Dermis microvascular lymphatic vessel endothelial cell (primary cell): ENCODE results near the gene SARS1. TPM values are rescaled to one million over a fixed set of nuclear protein-coding genes. Genes with fewer than 3 reads are reported as not detected.

Experiments
- DNase-seq, 2 donors: peaks; one replicate each; pipeline versions ENCODE4 v3.0.0 to v3.0.0-alpha.2; 2010; ENCODE audit warnings: low read depth in 2 of 2
- total RNA-seq: library from RNA; depleted of rRNA; stranded (reverse); fragments of >200 nt; gene quantifications from 2 replicates; pipeline ENCODE4 v1.2.1, GENCODE V29; 2014

SARS1 gene
- total RNA-seq, 1 donor from 2014 or later = 136 TPM

DNA sequence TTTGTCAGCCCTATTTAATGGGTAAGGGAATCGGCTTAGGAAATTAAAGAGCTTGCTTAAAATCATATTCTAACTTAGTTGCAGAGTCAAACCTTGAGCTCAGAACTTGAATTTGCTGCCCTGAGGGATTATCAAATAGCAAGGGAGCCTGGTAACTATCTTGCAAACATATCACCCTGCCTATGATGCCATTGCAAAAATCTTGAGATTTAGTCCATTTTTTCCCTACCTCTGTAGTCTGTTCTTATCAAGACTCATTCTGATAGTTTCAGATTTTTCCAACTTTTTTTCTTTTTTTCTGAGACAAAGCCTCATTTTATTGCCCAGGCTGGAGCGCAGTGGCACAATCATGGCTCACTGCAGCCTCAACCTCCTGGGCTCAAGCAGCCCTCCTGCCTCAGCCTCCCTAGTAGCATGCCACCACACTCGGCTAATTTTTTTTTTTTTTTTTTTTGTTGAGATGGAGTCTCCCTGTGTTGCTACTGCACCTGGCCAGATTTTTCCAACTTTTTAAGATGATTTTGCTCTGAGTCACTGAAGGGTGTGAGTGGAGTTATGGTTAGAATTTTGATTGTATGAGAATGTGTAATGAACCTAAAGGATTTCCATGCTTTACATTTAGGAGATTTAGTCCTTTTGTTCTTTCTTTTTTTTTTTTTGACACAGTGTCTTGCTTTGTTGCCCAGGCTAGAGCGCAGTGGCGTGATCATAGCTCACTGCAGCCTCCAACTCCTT is 12.2 kb downstream of the SARS1 start:
- no peak for DNase-seq

DNA sequence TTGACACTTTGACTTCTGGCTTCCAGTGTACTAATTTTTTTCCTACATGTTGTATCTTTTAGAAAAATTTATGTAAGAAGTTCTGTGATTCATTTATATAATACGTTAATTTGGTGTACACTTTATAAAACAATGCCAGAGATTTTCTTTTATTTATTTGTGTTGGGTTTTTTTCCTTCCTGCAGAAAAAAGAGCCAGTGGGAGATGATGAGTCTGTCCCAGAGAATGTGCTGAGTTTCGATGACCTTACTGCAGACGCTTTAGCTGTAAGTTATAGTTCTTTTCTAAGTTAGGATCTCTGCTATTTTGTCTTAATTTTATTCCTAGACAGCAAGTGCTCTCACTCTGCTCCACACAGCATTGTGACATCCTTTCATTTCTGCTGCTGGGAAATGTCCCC is 14.4 kb downstream of the SARS1 start:
- DNase-seq = no peak

DNA sequence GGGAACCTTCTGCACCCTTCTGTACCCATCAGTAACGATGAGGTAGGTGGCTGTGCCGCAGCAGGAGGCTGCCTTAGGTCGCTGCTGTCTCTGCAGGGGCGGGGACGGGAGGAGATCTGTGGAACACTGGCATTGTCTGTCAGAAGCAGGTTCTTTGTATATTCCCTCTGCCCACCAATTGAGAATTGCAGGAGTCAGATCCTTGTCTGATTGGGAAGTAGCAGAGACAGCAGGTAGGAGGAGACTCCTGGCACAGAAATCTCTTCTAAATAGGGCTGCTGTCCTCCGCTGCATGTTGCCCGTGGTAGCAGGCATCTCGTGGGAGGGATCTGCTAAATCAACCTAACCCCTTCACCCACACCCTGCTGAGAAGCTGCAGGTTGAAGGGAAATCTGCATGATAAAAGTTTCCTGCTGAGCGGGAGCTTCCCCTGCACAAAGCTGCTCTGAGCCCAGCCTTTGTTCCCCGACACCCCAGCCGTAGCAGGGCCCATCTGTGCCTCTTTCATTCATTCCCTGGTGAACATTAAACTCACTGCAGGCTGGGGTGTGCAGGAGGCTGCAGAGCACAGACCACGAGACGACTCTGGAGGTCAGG is 15.9 kb downstream of the SARS1 start:
- no peak for DNase-seq

DNA sequence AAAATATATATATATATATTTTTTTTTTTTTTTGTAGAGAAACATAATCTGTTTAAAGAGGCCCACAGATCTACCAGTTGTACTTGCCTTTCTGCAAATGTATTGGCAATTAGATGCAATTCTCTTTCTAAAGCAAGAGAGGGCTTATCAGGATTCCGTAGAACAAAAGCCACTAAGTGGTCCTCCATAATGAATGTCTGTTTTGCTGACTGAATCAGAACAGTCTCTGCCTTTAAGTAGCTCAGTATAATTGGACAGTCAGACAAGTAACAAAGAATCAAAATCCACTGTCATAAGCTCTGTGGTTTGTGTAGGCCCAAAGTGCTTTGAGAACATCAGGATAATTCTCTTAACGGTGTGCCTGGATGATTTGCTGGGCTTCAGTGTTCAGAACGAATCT is 17.3 kb downstream of the SARS1 start:
- no peak for DNase-seq

DNA sequence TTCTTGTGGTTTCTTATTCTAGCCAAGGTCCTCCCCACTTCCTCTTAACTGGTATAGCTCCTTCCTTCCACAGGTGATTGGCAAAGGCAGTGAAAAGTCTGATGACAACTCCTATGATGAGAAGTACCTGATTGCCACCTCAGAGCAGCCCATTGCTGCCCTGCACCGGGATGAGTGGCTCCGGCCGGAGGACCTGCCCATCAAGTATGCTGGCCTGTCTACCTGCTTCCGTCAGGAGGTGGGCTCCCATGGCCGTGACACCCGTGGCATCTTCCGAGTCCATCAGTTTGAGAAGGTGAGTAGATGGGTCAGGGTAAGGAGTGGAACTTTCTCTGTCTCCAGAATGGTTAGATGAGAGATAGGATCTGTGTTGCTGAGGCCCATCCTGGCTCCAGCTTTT is 21.4 kb downstream of the SARS1 start:
- DNase-seq = no peak

DNA sequence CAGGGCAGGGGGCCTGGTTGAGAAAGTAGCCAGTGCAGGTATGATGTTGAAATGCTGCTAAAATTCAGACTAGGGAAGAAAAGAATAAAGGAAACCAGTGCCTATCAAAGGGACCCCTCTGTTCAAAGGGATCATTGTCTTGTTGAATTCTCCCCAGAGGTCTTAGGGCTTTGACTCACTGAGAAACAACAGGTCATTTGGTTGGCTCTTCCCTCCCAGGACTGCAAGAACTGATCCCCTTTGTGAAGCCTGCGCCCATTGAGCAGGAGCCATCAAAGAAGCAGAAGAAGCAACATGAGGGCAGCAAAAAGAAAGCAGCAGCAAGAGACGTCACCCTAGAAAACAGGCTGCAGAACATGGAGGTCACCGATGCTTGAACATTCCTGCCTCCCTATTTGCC is 23.8 kb downstream of the SARS1 start:
- DNase-seq = no peak

DNA sequence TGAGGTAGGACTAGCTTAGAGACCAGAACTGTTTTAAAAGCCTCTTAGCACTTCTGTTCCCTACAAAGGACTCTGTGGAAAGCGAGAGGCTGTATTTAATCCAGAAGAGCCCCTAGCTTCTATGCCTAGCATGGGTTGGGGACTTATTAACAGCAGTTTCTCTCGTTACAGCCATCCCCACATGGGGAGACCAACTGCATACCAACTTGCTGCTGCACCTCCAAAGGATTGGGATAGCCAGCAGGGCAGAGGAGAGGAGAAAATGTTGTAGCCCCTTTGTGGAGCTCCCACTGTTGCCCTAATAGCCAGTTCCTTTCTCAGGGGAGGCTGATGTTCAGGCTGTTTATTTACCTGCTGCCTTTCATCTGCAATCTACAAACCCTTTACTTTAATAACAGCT is 24.7 kb downstream of the SARS1 start:
- DNase-seq = no peak

DNA sequence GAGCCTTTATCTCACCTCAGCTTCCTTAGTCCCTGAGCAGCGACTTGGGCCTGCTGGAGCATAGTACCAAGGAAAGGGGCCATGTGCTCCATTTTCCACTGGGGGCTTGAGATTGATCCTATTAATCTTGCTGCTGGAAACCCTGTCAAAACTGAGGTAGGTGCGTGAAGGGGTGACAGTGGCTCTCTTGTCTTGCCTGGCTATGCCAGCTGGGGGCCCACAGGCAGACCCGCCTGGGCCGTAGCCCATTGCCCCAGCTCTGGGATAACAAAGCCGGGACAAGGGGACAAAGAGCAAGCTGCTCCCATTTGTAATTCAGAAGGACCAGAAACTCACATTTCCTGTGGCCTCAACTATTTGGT is 25.3 kb downstream of the SARS1 start:
- no peak for DNase-seq

DNA sequence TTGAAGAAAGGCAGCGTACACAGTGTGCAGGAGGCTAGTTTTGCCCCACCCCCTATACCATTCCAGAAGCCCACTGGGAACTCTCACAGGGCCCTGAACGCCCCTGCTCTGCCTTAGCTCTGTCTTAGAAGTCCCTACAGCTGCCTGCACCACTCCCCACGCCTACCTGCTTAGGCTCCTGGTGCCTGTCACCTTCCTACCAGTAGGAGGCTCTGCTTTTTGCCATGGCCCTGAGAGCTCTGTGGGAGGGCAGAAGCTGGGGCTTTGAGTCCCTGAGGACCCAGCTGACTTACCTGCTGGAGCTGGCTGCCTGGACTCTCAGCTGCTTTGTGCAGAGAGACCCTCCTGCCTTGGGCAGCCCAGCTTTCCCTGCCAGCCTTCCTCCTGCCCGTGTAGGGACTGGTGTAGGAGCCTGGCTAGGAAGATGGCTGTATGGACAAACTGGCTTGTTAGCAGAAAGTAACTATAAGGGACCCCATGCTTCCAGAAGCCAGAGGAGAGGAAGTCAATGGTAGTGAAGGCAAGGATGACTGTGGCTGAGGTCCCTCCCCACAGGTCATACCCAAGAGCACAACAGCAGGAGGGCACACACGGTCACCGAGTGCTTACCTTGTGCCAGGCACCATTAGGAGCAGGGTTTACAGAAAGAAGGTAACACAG is 25.8 kb downstream of the SARS1 start:
- DNase-seq = peak in 1 of 2 donors; percentile 42

DNA sequence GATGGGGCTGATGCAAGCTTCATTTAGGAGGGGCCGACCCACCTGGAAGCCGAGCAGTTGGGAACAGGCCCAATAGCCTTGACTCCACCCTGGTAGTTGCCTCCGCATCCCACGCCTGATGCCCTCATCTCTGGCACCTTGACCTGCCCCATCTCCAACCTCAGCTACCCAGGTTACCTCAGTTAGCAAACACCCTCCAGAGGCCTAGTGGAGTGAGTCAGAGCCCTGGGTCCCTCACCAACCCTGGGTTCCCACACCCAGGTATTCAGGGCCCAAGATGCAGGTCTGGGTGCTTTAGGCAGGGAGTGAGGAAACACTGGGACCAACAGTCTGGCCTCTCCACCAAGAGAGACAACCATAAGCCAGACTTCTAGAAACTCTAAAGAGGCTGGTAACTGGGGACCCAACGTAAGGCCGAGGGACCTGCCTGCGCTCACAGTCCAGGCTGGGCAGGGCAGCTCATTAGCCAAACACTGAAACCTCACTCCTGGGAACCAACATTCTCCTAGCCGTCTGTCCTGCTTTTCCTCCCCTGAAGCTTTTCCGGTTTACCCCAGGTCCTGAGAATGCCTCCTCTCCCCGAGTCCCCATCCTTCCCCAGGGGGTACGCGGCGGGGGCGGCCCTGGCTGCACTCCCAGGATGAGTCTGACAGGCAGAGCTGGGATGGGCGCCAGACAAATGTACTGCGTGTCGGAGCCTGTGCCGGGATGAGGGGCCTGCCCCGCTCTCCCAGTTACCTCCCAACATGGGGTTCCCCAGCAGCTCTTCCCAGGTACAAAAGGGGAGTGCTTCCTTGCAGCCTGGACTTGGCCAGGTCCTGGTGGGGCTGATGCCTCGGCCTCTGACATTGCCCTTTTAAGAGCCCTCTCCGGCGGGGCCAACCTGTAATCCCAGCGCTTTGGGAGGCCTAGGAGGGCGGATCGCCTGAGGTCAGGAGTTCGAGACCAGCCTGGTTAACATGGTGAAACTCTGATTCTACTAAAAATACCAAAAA is 26.7 kb downstream of the SARS1 start:
- peak in 1 of 2 donors; percentile 26 for DNase-seq

DNA sequence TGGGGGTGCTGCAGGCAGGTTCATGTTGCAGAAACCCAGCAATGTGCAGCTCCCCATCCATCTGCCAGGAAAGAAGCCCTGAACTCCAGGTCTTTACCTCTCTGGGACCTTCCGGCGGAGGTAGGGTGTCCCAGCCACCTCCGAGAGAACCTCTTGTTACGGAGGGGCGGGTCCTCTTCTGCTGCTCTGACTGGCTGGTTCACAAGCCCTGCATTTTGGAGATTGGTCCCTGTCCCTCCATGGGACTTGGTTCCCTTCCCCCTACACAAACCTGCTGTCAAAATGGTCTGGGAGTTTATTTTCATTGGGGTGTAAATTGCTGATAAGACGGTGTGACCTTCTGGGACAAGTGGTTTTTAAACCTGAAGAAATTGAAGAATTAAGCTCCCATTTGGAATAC is 27.6 kb downstream of the SARS1 start:
- DNase-seq = no peak

DNA sequence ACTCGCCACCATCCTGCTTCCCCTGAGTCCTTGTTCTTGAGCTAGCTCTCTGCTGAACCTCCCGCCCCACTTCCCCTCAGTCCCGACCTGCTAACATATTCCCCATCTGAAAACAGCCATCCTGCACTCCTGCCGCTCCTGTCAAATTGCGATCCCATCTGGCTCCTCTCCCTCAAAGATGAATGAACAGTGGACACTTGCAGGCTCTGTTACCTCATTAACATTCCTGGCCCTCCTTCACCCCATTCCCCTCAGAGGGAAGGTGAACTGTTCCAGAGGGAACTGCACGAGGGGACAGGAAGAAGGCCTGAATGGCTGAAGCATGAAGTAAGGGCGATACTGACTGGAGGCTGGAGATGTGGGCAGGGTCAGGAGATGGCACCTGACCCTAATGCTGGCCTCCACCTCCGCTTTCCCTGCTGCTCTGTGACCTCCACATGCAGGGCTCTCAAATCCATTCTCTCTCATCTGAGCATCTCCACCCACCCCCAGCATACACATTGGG is 28.2 kb downstream of the SARS1 start:
- DNase-seq = no peak

DNA sequence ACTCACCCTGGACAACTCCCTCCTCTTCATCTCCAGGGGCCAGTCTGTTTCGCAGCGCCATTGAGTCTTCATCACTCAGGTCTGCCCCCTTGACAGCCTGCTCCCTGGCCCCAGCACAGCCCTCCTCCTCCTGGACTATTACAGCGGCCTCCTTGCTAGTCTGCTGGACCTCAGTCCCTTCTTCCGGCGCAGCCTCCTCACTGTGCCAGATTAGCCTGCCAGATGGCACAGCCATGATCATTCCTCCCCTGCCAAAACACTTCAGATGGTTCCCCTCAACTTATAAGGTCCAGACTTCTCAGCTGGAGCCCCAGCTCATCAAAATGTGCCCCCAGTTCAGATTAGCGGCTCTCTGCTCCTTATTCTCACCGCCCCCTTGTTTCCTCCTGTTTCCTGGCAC is 28.7 kb downstream of the SARS1 start:
- DNase-seq = no peak

DNA sequence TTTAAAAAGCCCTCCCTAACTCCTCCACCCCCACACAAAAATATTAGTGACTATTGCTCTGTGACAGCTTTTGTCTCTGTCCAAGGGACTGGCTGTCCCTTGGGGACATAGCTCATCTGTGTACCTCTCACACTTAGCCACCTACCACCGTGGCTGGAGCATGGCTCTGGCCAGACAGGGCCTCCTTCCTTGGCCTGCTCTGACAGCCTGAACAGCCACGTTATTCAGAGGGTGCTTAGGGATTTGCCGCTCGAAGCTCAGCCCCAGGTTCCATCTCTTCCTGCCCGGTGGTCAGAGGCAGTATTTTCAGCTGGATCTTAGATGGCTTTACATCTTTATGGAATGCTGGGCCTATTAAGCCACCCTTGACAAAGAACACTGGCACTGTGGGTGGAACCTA is 29.5 kb downstream of the SARS1 start:
- no peak for DNase-seq

DNA sequence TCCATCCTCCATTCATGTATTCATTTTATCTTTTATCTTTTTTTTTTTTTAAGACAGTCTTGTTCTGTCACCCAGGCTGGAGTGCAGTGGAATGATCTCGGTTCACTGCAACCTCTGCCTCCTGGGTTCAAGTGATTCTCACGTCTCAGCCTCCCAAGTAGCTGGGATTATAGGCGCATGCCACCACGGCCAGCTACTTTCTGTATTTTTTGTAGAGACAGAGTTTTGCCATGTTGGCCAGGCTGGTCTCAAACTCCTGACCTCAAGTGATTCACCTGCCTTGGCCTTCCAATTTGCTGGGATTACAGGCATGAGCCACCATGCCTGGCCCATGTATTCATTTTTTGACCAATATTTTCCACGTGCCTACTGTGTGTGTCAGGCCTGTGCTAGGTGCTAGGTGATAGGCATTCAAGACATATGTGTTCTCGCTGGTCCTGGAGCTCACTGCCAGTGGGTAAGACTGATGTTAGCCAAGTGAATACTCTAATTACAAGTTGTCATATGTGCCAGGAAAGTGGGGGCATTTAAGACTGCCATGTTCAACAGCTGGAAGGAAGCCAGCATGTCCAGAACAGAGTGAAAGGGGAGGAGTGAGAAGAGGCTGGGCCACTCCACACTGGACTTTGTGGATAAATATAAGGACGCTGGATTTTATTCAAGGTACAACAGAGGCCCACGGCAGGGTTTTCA is 30.3 kb downstream of the SARS1 start:
- no peak for DNase-seq

DNA sequence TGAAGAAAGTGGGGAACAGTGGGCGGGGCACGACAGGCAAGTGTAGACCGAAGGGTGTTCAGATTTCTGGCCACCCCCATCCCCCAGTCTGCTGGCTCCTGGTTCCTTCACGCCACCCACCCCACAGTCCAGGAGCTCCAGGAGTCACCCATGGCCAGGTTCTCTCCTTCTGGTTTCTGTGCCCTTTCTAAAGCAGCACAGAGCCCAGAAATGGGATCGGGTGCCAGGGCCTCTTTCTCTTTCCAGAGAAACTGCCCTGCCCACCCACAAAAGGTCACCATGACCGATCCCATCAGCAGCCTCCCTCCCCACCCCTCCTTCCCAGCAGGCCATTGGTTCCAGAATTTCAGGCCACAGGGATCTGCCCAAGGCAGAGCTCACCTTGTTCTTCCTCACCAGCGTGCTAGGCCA is 32.4 kb downstream of the SARS1 start:
- DNase-seq = no peak

DNA sequence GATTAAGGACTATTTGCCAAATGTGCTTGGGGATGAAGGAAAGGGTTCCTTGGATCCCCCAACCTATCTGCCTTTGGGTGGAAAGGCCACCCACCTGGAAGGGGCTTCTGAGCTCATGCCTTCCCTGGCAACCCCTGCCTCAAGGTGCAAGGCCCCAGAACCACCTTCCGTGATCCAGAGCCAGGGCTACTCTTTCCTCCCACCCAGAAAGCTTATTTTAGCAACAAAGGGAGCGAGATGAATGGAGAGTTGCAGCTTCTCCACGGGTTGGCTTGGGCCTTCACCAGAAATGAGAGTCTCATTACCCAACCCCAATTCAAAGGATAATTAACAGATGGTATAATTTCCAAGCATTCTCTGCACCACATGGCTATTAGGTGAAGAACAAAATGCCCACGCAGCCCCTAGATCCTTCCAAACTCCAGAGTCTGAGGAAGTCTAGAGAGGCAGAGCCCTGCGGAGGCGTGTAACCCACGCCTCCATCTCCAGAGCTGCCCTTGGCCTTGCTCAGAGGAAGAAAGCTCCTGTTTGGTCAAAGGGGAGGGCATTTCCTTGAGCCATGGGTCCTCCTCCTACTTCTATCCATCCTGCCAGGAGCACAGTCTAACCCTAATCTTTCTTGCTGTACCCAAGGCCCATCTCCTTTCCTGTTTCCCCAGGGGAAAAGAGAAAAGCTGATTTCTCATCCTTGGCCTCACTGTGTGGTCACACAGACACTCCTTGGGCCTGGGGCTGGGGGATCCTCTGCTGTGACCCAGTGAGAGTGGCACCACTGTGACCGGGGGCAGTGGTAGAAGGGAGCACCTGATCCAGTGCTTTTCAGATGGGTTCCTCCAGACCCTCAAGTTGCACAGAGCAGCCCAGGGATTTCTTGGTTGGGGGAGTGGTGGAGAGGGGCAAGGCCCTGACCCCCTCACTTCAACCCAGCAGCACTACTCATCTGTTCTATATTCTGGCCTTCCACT is 34.0 kb downstream of the SARS1 start:
- no peak for DNase-seq

DNA sequence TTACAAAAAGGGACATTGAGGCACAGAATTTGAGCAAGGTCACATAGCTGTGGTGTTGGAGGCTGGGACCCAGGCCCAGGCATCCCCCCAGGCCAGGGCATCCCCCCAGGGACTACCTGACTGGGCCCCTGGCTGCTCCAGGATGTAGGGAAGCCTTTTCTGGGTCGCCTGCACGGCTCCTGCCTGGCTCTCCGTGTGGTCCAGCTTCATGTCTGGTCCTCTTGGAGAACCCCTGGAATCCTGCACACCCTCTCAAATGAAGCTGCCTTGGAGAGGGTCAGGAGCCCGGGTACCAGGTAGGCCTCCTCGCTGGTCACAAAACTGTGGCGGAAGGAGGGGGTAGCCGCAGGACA is 34.7 kb downstream of the SARS1 start:
- no peak for DNase-seq

DNA sequence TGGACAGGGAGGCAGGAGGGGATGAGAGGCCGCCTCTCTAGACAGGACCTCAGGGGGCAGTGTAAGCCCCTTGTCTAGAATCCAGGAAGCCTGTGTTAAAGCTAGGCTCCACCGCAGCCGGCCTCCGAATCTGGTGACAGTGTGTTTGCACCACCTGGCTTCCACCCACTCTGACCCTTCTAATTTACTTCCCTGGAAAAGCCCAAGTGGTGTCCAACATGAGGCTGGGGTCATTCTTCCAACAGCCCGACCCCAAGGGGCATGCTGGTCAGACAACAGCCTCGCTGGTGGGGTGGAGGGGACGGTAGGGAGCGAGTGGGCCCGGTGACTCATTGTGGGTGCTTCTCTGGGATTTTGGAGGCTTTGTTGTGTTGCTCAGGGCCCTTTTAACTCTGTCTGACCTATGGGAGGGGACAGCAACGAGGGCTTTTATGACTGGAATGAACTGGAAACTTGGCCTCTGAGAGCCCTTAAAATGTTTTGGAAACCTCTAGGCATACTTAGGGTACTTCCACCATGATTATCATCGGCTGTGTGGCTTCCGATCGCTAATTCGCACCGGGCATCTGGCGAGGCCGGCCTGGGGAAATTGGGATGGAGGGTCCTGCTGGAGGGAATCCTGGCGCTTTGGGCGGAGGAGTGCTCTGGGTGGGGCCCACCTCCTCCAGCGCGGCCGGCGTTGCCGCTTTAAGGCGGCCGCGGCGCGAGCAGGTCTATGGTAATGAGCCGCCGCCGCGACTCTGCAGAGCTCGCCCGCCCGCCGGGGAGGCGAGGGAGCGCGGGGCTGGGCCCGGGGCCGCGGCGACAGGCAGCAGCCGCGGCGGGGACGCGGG is 35.3 kb downstream of the SARS1 start, which contains the start of gene CELSR2:
Gene CELSR2, plus strand, starts transcription at position 743 of the 833 bp plus-strand sequence. CDS start 541 bp downstream, outside the sequence.
- peak in 1 of 2 donors; percentile 69 for DNase-seq
